GM12878 (cell line): Measurements from ENCODE around the gene FTO. TPM values are rescaled to one million over a fixed set of nuclear protein-coding genes. Genes with fewer than 3 reads are reported as not detected.

Experiments
- ATAC-seq: fragments of 200-7000 bp; cut with Tn5 transposase; 3 replicates; pipeline ENCODE4 v1.9.1; 2020; ENCODE audit warnings: mild to moderate bottlenecking, moderate library complexity
- BruUV-seq: library from RNA; stranded (reverse); fragments of 400-500 nt; replicated peaks from 2 replicates; lab custom pipeline; 2021; lab: Mats Ljungman, UMichigan
- CTCF ChIA-PET: fragments of 300-600 bp; sonication (Branson Sonifier 250); formaldehyde crosslinking; extraction: SDS; loops from one replicate; lab custom pipeline; 2021; ENCODE audit warnings: inconsistent platforms; lab: Yijun Ruan, JAX
- POLR2A ChIA-PET: fragments of 350-600 bp; formaldehyde crosslinking; extraction: SDS; loops from one replicate; lab custom pipeline; 2021; ENCODE audit warnings: inconsistent platforms; lab: Charles Lee
- RAD21 ChIA-PET: fragments of 300-600 bp; sonication (Branson Sonifier 250); formaldehyde crosslinking; loops from one replicate; lab custom pipeline; 2023; ENCODE audit warnings: antibody characterized with exemption; ENCODE audit not compliant: unreplicated experiment; lab: Charles Lee
- SMC1A ChIA-PET: fragments of 300-600 bp; sonication (Branson Sonifier 250); formaldehyde crosslinking; loops from one replicate; lab custom pipeline; 2023; ENCODE audit not compliant: unreplicated experiment, uncharacterized antibody; lab: Charles Lee
- DNase-seq: peaks from one replicate; pipeline ENCODE4 v3.0.0-alpha.2; 2011; ENCODE audit warnings: low read depth, low spot score
- FAIRE-seq: peaks from 3 replicates; lab custom pipeline; 2011; peaks lifted over from hg19 to GRCh38; lab: Jason Lieb, UNC
- H2AFZ ChIP-seq: 2 replicates; pipeline ENCODE4 v1.6.0; 2011; ENCODE audit warnings: low read depth, low read length, control low read depth; ENCODE audit not compliant: control insufficient read depth
- H3K27ac ChIP-seq: 2 replicates; pipeline ENCODE4 v1.5.1; 2011; ENCODE audit warnings: control low read depth; ENCODE audit not compliant: control insufficient read depth, insufficient read depth
- H3K27me3 ChIP-seq, 2 experiments: replicated peaks in 1 of 2; 2 replicates each; pipeline versions ENCODE4 v1.6.0 to v1.6.1; 2011; ENCODE audit warnings: low read length in 1 of 2; ENCODE audit not compliant: control insufficient read depth in 2 of 2, insufficient read depth in 2 of 2
- H3K36me3 ChIP-seq, 2 experiments: 2 replicates each; pipeline ENCODE4 v1.5.1; 2011; ENCODE audit warnings: low read length in 1 of 2; ENCODE audit not compliant: control insufficient read depth in 2 of 2, insufficient read depth in 2 of 2
- H3K4me1 ChIP-seq: 2 replicates; pipeline ENCODE4 v1.6.1; 2011; ENCODE audit warnings: mild to moderate bottlenecking, low read length, moderate library complexity, mixed read lengths; ENCODE audit not compliant: control insufficient read depth, insufficient read depth
- H3K4me2 ChIP-seq: 2 replicates; pipeline ENCODE4 v1.6.0; 2011; ENCODE audit warnings: control low read depth; ENCODE audit not compliant: control insufficient read depth, insufficient read depth
- H3K4me3 ChIP-seq: fragments of 200-600 bp; sonication (generic); 2 replicates; pipeline ENCODE4 v1.5.1; 2016
- H3K79me2 ChIP-seq: 2 replicates; pipeline ENCODE4 v1.6.0; 2011; ENCODE audit warnings: low read length; ENCODE audit not compliant: control insufficient read depth, insufficient read depth
- H3K9ac ChIP-seq: 2 replicates; pipeline ENCODE4 v1.8.0; 2011; ENCODE audit warnings: low read length, control low read depth, mixed read lengths; ENCODE audit not compliant: control insufficient read depth, insufficient read depth
- H3K9me3 ChIP-seq: replicated peaks from 3 replicates; pipeline ENCODE4 v1.5.1; 2011; ENCODE audit warnings: mild to moderate bottlenecking, low read length; ENCODE audit not compliant: control insufficient read depth, insufficient read depth
- H4K20me1 ChIP-seq: 2 replicates; pipeline ENCODE4 v1.6.0; 2011; ENCODE audit not compliant: control insufficient read depth, insufficient read depth
- BCLAF1 ChIP-seq: fragments of 450-650 bp; IDR thresholded peaks from 2 replicates; pipeline ENCODE4 v1.6.1; 2017; ENCODE audit warnings: antibody characterized with exemption, mild to moderate bottlenecking, moderate library complexity
- CTCF ChIP-seq, 3 experiments: IDR thresholded peaks in 2 of 3; conservative IDR thresholded peaks in 1 of 3; 2 replicates each; pipeline ENCODE4 v1.5.1; 2011; ENCODE audit warnings: low read depth in 3 of 3, low read length in 3 of 3, mild to moderate bottlenecking in 3 of 3, control low read depth in 2 of 3, moderate library complexity in 2 of 3, inconsistent platforms in 1 of 3, mixed read lengths in 1 of 3; ENCODE audit not compliant: control insufficient read depth in 2 of 3, insufficient read depth in 1 of 3; ENCODE audit errors: extremely low read depth in 1 of 3
- SMAD5 ChIP-seq: IDR thresholded peaks from 2 replicates; pipeline ENCODE4 v1.6.1; 2016; ENCODE audit warnings: antibody characterized with exemption, low read depth
- WGBS: methylation state at CpG from one replicate; pipeline ENCODE4 v1.1.6; 2016; ENCODE audit warnings: low lambda C conversion rate; ENCODE audit not compliant: insufficient replicate concordance, insufficient coverage; ENCODE audit errors: missing lambda C conversion rate; 5-methylcytosine and 5-hydroxymethylcytosine counted together
- in situ Hi-C: fragments of 300-500 bp; cut with MboI; formaldehyde crosslinking; loops from 9 replicates; pipeline ENCODE4 v1.14.3; 2018; ENCODE audit warnings: mixed read lengths
- intact Hi-C: fragments of 100-400 bp; cut with micrococcal nuclease; formaldehyde crosslinking; loops from one replicate; pipeline ENCODE4 v1.14.2; 2022; ENCODE audit not compliant: unreplicated experiment
- polyA plus RNA-seq, 11 experiments: library from polyadenylated mRNA; depleted of rRNA in 4 of 11; unstranded in 6 of 11; stranded (reverse) in 5 of 11; fragments of >200 nt; fragmentation: Nextera tagmentation in 4 of 11; fragmentation: Illumina TruSeq in 1 of 11; extraction: Ambion mirVana in 4 of 11; extraction: Trizol in 1 of 11; gene quantifications; 1 replicate in 1 of 11; 2 replicates in 10 of 11; pipeline versions ENCODE4 v1.2.1 to v1.2.3, GENCODE V29; 2011 to 2016; ENCODE audit warnings: inconsistent platforms in 2 of 11, missing spikeins in 2 of 11, low read depth in 1 of 11
- total RNA-seq, 4 experiments: library from RNA; depleted of rRNA in 3 of 4; stranded (reverse); fragments of >200 nt in 3 of 4; fragmentation: Illumina TruSeq in 1 of 4; extraction: Trizol in 1 of 4; gene quantifications; 2 replicates each; pipeline versions ENCODE4 v1.2.1 to v1.2.3, GENCODE V29; 2013 to 2021

The FTO gene
- total and polyA plus RNA-seq, 10 of the 15 experiments (the other 5 are each of a cell fraction or from before 2014, with no cell fraction given): 20.1 to 55.0 (median 47.0) TPM

DNA sequence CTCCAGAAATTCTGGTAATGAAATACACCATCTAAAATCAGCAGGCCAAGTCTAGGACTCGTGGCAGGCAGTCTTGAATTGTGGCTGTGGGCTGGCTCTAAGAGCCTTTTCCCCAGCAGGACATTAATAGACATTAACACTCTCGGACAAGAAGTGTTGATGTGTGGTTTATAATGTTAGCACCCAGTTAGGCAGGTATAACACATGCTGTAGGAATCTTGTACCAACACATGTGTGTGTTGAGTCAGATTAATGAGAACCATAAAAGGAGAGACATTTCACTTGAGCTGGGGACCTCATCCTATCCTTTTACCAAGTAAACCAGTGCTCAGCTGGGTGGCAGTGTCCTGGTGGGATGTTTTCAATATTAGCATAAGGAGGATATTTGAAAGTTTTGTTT is 264.5 kb downstream of the FTO start (continued):
- TF ChIP-seq BCLAF1 (no peak), SMAD5 (no peak)

- SMC1A ChIA-PET: no interaction called here
- FAIRE-seq: no peak
These were observed 264.9 kb downstream of the FTO start for GRCh38 chr16:53968896-53969295.

More at GRCh38 chr16:53968896-53969295, 264.9 kb downstream of the FTO start:
- H3K27me3 ChIP-seq: no peaks in the 10 kb centered on the region
- H3K36me3 ChIP-seq: no peaks in the 10 kb centered on the region
- H3K9ac ChIP-seq: no peak overlapping the region
- no peaks in the 10 kb centered on the region for H3K4me1 ChIP-seq
- in situ Hi-C loops (no loop called here), intact Hi-C loops (no loop called here)
- no TSS peak for BruUV-seq
- ChIA-PET RAD21 (no interaction called here), POLR2A (no interaction called here), CTCF (no interaction called here)
- H3K4me2 ChIP-seq: no peak overlapping the region
- H3K9me3 ChIP-seq: no peaks in the 10 kb centered on the region
- DNase-seq (no peak), ATAC-seq (no peak)
- WGBS: 100% methylated on average over 1 of the region's 1 CpG
- H3K27ac ChIP-seq: no peak overlapping the region
- no peak overlapping the region for H3K4me3 ChIP-seq
- no peak overlapping the region for H2AFZ ChIP-seq
- no peak for TF ChIP-seq CTCF (IDR thresholded peaks at IDR 0.05 in 2 of 3, conservative IDR thresholded peaks at IDR 0.05 in 1 of 3; ENCODE audit: control insufficient read depth in 2 of 3, extremely low read depth in 1 of 3, insufficient read depth in 1 of 3, low read depth in 3 of 3, low read length in 3 of 3)
- no peaks in the 10 kb centered on the region for H3K79me2 ChIP-seq
- no peaks in the 10 kb centered on the region for H4K20me1 ChIP-seq
